Measurements from ENCODE around the gene HIRIP3. TPM values are rescaled to one million over a fixed set of nuclear protein-coding genes. Genes with fewer than 3 reads are reported as not detected.

HIRIP3 gene
- total and polyA plus RNA-seq, 2 of the 8 experiments (the other 6 are each of a cell fraction or from before 2014, with no cell fraction given) = 11.9 to 18.5 TPM

DNA sequence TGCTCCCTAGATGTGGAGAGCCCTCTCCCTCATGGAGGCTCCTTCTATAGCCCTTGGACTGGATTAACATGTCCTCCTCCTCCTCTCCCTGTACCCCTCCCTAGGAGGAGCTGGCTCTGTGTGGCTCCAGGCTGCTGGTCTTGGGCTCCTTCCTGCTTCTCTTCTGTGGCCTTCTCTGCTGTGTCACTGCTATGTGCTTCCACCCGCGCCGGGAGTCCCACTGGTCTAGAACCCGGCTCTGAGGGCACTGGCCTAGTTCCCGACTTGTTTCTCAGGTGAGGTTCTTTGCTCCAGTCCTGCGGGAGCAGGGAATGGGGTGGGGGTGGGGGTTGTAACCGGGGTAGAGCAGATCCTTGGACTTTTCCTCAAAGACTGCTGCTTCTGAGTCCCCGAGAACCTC, 24.1 kb downstream of the HIRIP3 start:
- Histone ChIP-seq H2BK12ac (ENCODE audit: low read depth, low read length) (no peak overlapping the region), H3K36me3 (ENCODE audit: control insufficient read depth in 2 of 4, insufficient read depth in 4 of 4, low read length in 3 of 4) (peaks cover 0 to 20% (median 7%) of the 10 kb centered on the region in 4 experiments; a peak in 5 of 8 replicates), H2BK120ac (replicated peaks; ENCODE audit: low read depth, low read length) (no peak overlapping the region), H4K5ac (ENCODE audit: insufficient read length, low read depth, low read length) (no peak overlapping the region), H3K23me2 (ENCODE audit: low read depth, low read length) (peaks cover 7% of the 10 kb centered on the region; the same call in 1 of the 2 replicates), H2AFZ (ENCODE audit: low read length) (no peak overlapping the region), H3K18ac (ENCODE audit: extremely low read depth, low read length) (no peak overlapping the region), H3K4me1 (replicated peaks in 1 of 4; ENCODE audit: control insufficient read depth in 3 of 4, insufficient read depth in 4 of 4, low read length in 3 of 4) (peaks cover 4 to 14% (median 7%) of the 10 kb centered on the region in 4 experiments), H4K20me1 (replicated peaks in 1 of 2; ENCODE audit: control insufficient read depth in 1 of 2, insufficient read depth in 2 of 2, low read length in 2 of 2) (peaks cover 2 to 13% of the 10 kb centered on the region in 2 experiments), H2BK15ac (ENCODE audit: low read length) (no peak overlapping the region), H2BK20ac (ENCODE audit: low read length) (no peak overlapping the region), H3K79me1 (ENCODE audit: low read depth, low read length) (peaks cover 9% of the 10 kb centered on the region), H2AK5ac (ENCODE audit: low read depth, low read length) (no peak overlapping the region), H3K9ac (replicated peaks in 1 of 4; ENCODE audit: extremely low read depth in 1 of 4, low read depth in 3 of 4, low read length in 3 of 4) (no peak overlapping the region), H3K14ac (ENCODE audit: insufficient read length) (no peak overlapping the region), H3K56ac (replicated peaks; ENCODE audit: insufficient read length, low read depth, low read length) (no peak overlapping the region), H3K79me2 (ENCODE audit: control insufficient read depth in 1 of 2, insufficient read depth in 2 of 2, low read length in 2 of 2) (peaks cover 5 to 21% of the 10 kb centered on the region in 2 experiments), H3K4me3 (ENCODE audit: extremely low read depth in 1 of 4, insufficient read depth in 2 of 4, low read depth in 3 of 4, low read length in 4 of 4) (no peak overlapping the region), H3K4me2 (ENCODE audit: insufficient read depth in 1 of 2, low read depth in 2 of 2, low read length in 2 of 2) (no peak overlapping the region), H3K9me3 (ENCODE audit: insufficient read depth in 2 of 2, low read depth in 1 of 2, low read length in 1 of 2) (peaks cover 11% of the 10 kb centered on the region in 2 experiments), H3K27me3 (replicated peaks in 1 of 4; ENCODE audit: control insufficient read depth in 3 of 4, extremely low read depth in 1 of 4, insufficient read depth in 3 of 4, low read length in 3 of 4) (peaks cover 2 to 10% (median 9%) of the 10 kb centered on the region in 4 experiments), H3K4ac (replicated peaks; ENCODE audit: insufficient read length, low read depth, low read length) (no peak overlapping the region), H4K91ac (replicated peaks; ENCODE audit: insufficient read length, low read length) (no peak overlapping the region), H4K8ac (ENCODE audit: extremely low read depth, insufficient read depth, low read length) (no peak overlapping the region), H3K23ac (ENCODE audit: insufficient read length) (no peak overlapping the region), H2BK5ac (ENCODE audit: low read depth, low read length) (no peak overlapping the region), H3K27ac (ENCODE audit: low read depth, low read length) (no peak overlapping the region)
- 93% methylated on average over 8 of the region's 8 CpGs; no CpG with 5 or more reads in 1 of the 2 experiments for WGBS, 2 experiments (ENCODE audit: extremely low coverage in 1 of 2, insufficient coverage in 1 of 2, insufficient read length in 1 of 2, insufficient replicate concordance in 2 of 2, low coverage in 1 of 2, low lambda C conversion rate in 2 of 2, missing lambda C conversion rate in 1 of 2)
- TF ChIP-seq TBP (IDR thresholded peaks at IDR 0.05; ENCODE audit: low read depth, low read length) (no peak), SP4 (IDR thresholded peaks at IDR 0.05; ENCODE audit: low read length) (no peak), JUND (IDR thresholded peaks at IDR 0.05; ENCODE audit: low read length) (no peak), GABPA (IDR thresholded peaks at IDR 0.05; ENCODE audit: borderline replicate concordance, insufficient read depth, low read length) (no peak), EP300 (IDR thresholded peaks at IDR 0.05; ENCODE audit: borderline replicate concordance in 1 of 2, low read depth in 2 of 2, low read length in 2 of 2) (no peak), CBX5 (IDR thresholded peaks at IDR 0.05; ENCODE audit: low read depth, low read length) (no peak), SRF (IDR thresholded peaks at IDR 0.05; ENCODE audit: low read depth, low read length) (no peak)
- TF ChIP-seq, protein P1, sequence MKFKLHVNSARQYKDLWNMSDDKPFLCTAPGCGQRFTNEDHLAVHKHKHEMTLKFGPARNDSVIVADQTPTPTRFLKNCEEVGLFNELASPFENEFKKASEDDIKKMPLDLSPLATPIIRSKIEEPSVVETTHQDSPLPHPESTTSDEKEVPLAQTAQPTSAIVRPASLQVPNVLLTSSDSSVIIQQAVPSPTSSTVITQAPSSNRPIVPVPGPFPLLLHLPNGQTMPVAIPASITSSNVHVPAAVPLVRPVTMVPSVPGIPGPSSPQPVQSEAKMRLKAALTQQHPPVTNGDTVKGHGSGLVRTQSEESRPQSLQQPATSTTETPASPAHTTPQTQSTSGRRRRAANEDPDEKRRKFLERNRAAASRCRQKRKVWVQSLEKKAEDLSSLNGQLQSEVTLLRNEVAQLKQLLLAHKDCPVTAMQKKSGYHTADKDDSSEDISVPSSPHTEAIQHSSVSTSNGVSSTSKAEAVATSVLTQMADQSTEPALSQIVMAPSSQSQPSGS (IDR thresholded peaks at IDR 0.05; ENCODE audit: low read length) = no peak
- CTCF ChIA-PET (ENCODE audit: partially characterized antibody) = interaction anchor here (0.6 to 0.8 kb wide), 2 partner anchors 123 to 274 kb away, joined by 3 read pairs; no protein-coding TSS in a partner anchor
- FAIRE-seq (no peak), DNase-seq (ENCODE audit: low read depth in 1 of 2, low spot score in 2 of 2) (no peak)
- POLR2A ChIA-PET (ENCODE audit: partially characterized antibody) = interaction anchor here (3.4 kb wide), 1 partner anchor 10 kb away, joined by 33 read pairs; the partner anchor contains the start of gene TMEM219
